ENCODE results near the gene SEZ6. TPM values are rescaled to one million over a fixed set of nuclear protein-coding genes. Genes with fewer than 3 reads are reported as not detected.
A peak's percentile ranks its signal among the peaks of the same experiment; 100 is the strongest.

Gene SEZ6
- total and polyA plus RNA-seq, 3 experiments from 2014 or later: 1.6 TPM; not detected in 2

GRCh38 chr17:28926786-28927185 lies 79.0 kb downstream of the SEZ6 start:
- CTCF ChIA-PET: interaction anchor here (1.3 to 5.7 kb wide), 10 partner anchors 8 to 200 kb away, joined by 3 to 31 read pairs (median 8); partner anchors contain the start of genes DHRS13, PHF12 and TLCD1

GRCh38 chr17:28926366-28926765 lies 79.5 kb downstream of the SEZ6 start:
- no peak overlapping the region for H3K4me3 ChIP-seq (ENCODE audit: low read length)
- ChIA-PET POLR2A (interaction anchor here (1.0 to 5.5 kb wide), 8 partner anchors 17 to 207 kb away, joined by 3 to 63 read pairs (median 4); partner anchors contain the start of genes FLOT2, PHF12, RPL23A and TLCD1), CTCF (interaction anchor here (1.3 to 5.7 kb wide), 10 partner anchors 8 to 200 kb away, joined by 3 to 31 read pairs (median 9); partner anchors contain the start of genes DHRS13, PHF12 and TLCD1)
- Mint-ChIP-seq H3K27ac (peak overlapping the region; percentile 91 to 99 (median 95)), H3K4me1 (peaks cover 63 to 86% (median 70%) of the 10 kb centered on the region in 3 donors), H3K27me3 (no peaks in the 10 kb centered on the region), H3K4me3 (peak overlapping the region; percentile 3 to 81 (median 63)), H3K36me3 (peaks cover 12 to 67% (median 25%) of the 10 kb centered on the region in 3 donors), H3K9me3 (peaks cover 0 to 4% (median 0%) of the 10 kb centered on the region in 5 donors)
- no peaks in the 10 kb centered on the region for H3K9me3 ChIP-seq (ENCODE audit: low read length)
- H3K4me1 ChIP-seq (ENCODE audit: insufficient read depth, low read length): peaks cover 57% of the 10 kb centered on the region
- no peaks in the 10 kb centered on the region for H3K27me3 ChIP-seq (ENCODE audit: insufficient read depth, low read length, poor library complexity, severe bottlenecking)
- no peak for DNase-seq
- H3K36me3 ChIP-seq (ENCODE audit: insufficient read depth, low read length): peaks cover 23% of the 10 kb centered on the region
- peak overlapping the region; percentile 77 for H3K27ac ChIP-seq (ENCODE audit: low read depth, low read length)

More at GRCh38 chr17:28926786-28927185, 79.0 kb downstream of the SEZ6 start:
- peak overlapping the region in 6 of 7 donors; percentile 38 to 81 (median 67) for H3K4me3 Mint-ChIP-seq
- H3K27me3 Mint-ChIP-seq: no peaks in the 10 kb centered on the region
- peaks cover 0 to 4% (median 0%) of the 10 kb centered on the region in 5 donors for H3K9me3 Mint-ChIP-seq
- peaks cover 19% of the 10 kb centered on the region for H3K36me3 ChIP-seq (ENCODE audit: insufficient read depth, low read length)
- peak overlapping the region; percentile 77 for H3K27ac ChIP-seq (ENCODE audit: low read depth, low read length)
- peak overlapping the region; percentile 91 to 99 (median 95) for H3K27ac Mint-ChIP-seq
- H3K27me3 ChIP-seq (ENCODE audit: insufficient read depth, low read length, poor library complexity, severe bottlenecking): no peaks in the 10 kb centered on the region
- peaks cover 12 to 65% (median 21%) of the 10 kb centered on the region in 3 donors for H3K36me3 Mint-ChIP-seq
- peaks cover 57% of the 10 kb centered on the region for H3K4me1 ChIP-seq (ENCODE audit: insufficient read depth, low read length)
- peaks cover 59 to 85% (median 72%) of the 10 kb centered on the region in 3 donors for H3K4me1 Mint-ChIP-seq
- DNase-seq: no peak
- no peak overlapping the region for H3K4me3 ChIP-seq (ENCODE audit: low read length)
- POLR2A ChIA-PET: interaction anchor here (1.0 to 5.5 kb wide), 6 partner anchors 17 to 200 kb away, joined by 3 to 63 read pairs (median 4); partner anchors contain the start of genes PHF12 and TLCD1
- no peaks in the 10 kb centered on the region for H3K9me3 ChIP-seq (ENCODE audit: low read length)

- Histone ChIP-seq H3K27me3 (ENCODE audit: insufficient read depth, low read length, poor library complexity, severe bottlenecking) (no peaks in the 10 kb centered on the region), H3K27ac (ENCODE audit: low read depth, low read length) (peak overlapping the region; percentile 77), H3K4me3 (ENCODE audit: low read length) (peak overlapping the region; percentile 21), H3K4me1 (ENCODE audit: insufficient read depth, low read length) (peaks cover 57% of the 10 kb centered on the region), H3K36me3 (ENCODE audit: insufficient read depth, low read length) (peaks cover 27% of the 10 kb centered on the region), H3K9me3 (ENCODE audit: low read length) (no peaks in the 10 kb centered on the region)
- Mint-ChIP-seq H3K27ac (peak overlapping the region; percentile 91 to 99 (median 95)), H3K36me3 (peaks cover 12 to 70% (median 26%) of the 10 kb centered on the region in 3 donors), H3K27me3 (no peaks in the 10 kb centered on the region), H3K4me1 (peaks cover 64 to 86% (median 70%) of the 10 kb centered on the region in 3 donors), H3K4me3 (peak overlapping the region; percentile 3 to 81 (median 63)), H3K9me3 (peaks cover 0 to 4% (median 0%) of the 10 kb centered on the region in 5 donors)
- peak; percentile 32 to 89 (median 79) for DNase-seq
- POLR2A ChIA-PET: interaction anchor here (0.6 to 5.5 kb wide), 8 partner anchors 16 to 206 kb away, joined by 3 to 63 read pairs (median 4); partner anchors contain the start of genes FLOT2, NEK8, PHF12 and RPL23A
- CTCF ChIA-PET: interaction anchor here (1.1 to 5.7 kb wide), 11 partner anchors 9 to 199 kb away, joined by 3 to 31 read pairs (median 9); partner anchors contain the start of genes DHRS13, PHF12 and TLCD1
Measured at GRCh38 chr17:28925912-28926365, 79.9 kb downstream of the SEZ6 start.

GRCh38 chr17:28920201-28920600 lies 85.6 kb downstream of the SEZ6 start:
- H3K36me3 ChIP-seq (ENCODE audit: insufficient read depth, low read length): peaks cover 76% of the 10 kb centered on the region
- no peak overlapping the region for H3K4me3 ChIP-seq (ENCODE audit: low read length)
- Mint-ChIP-seq H3K9me3 (no peaks in the 10 kb centered on the region), H3K4me3 (no peak overlapping the region), H3K4me1 (peaks cover 30 to 47% (median 32%) of the 10 kb centered on the region in 3 donors), H3K27me3 (no peaks in the 10 kb centered on the region), H3K36me3 (peaks cover 8 to 88% (median 35%) of the 10 kb centered on the region in 3 donors), H3K27ac (peak overlapping the region in 6 of 8 donors; percentile 13 to 87 (median 65))
- H3K27me3 ChIP-seq (ENCODE audit: insufficient read depth, low read length, poor library complexity, severe bottlenecking): no peaks in the 10 kb centered on the region
- ChIA-PET POLR2A (interaction anchor here (1.2 kb wide), 1 partner anchor 29 kb away, joined by 4 read pairs; no protein-coding TSS in a partner anchor), CTCF (interaction anchor here (2.4 to 5.6 kb wide), 3 partner anchors 12 to 193 kb away, joined by 6 to 29 read pairs (median 7); partner anchors contain the start of genes DHRS13 and TLCD1)
- peaks cover 16% of the 10 kb centered on the region for H3K4me1 ChIP-seq (ENCODE audit: insufficient read depth, low read length)
- no peaks in the 10 kb centered on the region for H3K9me3 ChIP-seq (ENCODE audit: low read length)
- no peak overlapping the region for H3K27ac ChIP-seq (ENCODE audit: low read depth, low read length)
- DNase-seq: no peak

- CTCF ChIA-PET: interaction anchor here (0.6 to 5.6 kb wide), 7 partner anchors 10 to 845 kb away, joined by 3 to 29 read pairs (median 5); partner anchors contain the start of genes DHRS13, FLOT2, NEK8 and TLCD1
- Mint-ChIP-seq H3K27ac (peak overlapping the region in 5 of 8 donors; percentile 37 to 83 (median 71)), H3K36me3 (peaks cover 4 to 89% (median 39%) of the 10 kb centered on the region in 3 donors), H3K9me3 (no peaks in the 10 kb centered on the region), H3K4me3 (no peak overlapping the region), H3K27me3 (no peaks in the 10 kb centered on the region), H3K4me1 (peaks cover 14 to 28% (median 20%) of the 10 kb centered on the region in 3 donors)
- H3K27me3 ChIP-seq (ENCODE audit: insufficient read depth, low read length, poor library complexity, severe bottlenecking): no peaks in the 10 kb centered on the region
- POLR2A ChIA-PET: no interaction called here
- no peak overlapping the region for H3K27ac ChIP-seq (ENCODE audit: low read depth, low read length)
- H3K9me3 ChIP-seq (ENCODE audit: low read length): no peaks in the 10 kb centered on the region
- no peak for DNase-seq
- peaks cover 84% of the 10 kb centered on the region for H3K36me3 ChIP-seq (ENCODE audit: insufficient read depth, low read length)
- no peak overlapping the region for H3K4me3 ChIP-seq (ENCODE audit: low read length)
- no peaks in the 10 kb centered on the region for H3K4me1 ChIP-seq (ENCODE audit: insufficient read depth, low read length)
Measured at GRCh38 chr17:28918295-28918694, 87.5 kb downstream of the SEZ6 start.

GRCh38 chr17:28917465-28917864 lies 88.4 kb downstream of the SEZ6 start:
- Mint-ChIP-seq H3K4me3 (no peak overlapping the region), H3K27me3 (no peaks in the 10 kb centered on the region), H3K9me3 (no peaks in the 10 kb centered on the region), H3K36me3 (peaks cover 3 to 92% (median 35%) of the 10 kb centered on the region in 3 donors), H3K4me1 (peaks cover 12 to 21% (median 15%) of the 10 kb centered on the region in 3 donors), H3K27ac (peak overlapping the region in 5 of 8 donors; percentile 40 to 86 (median 70))
- no peak overlapping the region for H3K4me3 ChIP-seq (ENCODE audit: low read length)
- no peak overlapping the region for H3K27ac ChIP-seq (ENCODE audit: low read depth, low read length)
- H3K36me3 ChIP-seq (ENCODE audit: insufficient read depth, low read length): peaks cover 89% of the 10 kb centered on the region
- H3K27me3 ChIP-seq (ENCODE audit: insufficient read depth, low read length, poor library complexity, severe bottlenecking): no peaks in the 10 kb centered on the region
- no peak for DNase-seq
- no peaks in the 10 kb centered on the region for H3K4me1 ChIP-seq (ENCODE audit: insufficient read depth, low read length)
- H3K9me3 ChIP-seq (ENCODE audit: low read length): no peaks in the 10 kb centered on the region
- ChIA-PET POLR2A (interaction anchor here (0.6 kb wide), 1 partner anchor 142 kb away, joined by 3 read pairs; no protein-coding TSS in a partner anchor), CTCF (interaction anchor here (0.6 to 5.6 kb wide), 10 partner anchors 9 to 190 kb away, joined by 3 to 29 read pairs (median 4); partner anchors contain the start of genes DHRS13, FLOT2, NEK8 and TLCD1)

- no peak for DNase-seq
- peaks cover 12 to 21% (median 15%) of the 10 kb centered on the region in 3 donors for H3K4me1 Mint-ChIP-seq
- ChIA-PET POLR2A (interaction anchor here (0.6 kb wide), 1 partner anchor 142 kb away, joined by 3 read pairs; no protein-coding TSS in a partner anchor), CTCF (interaction anchor here (0.8 to 5.6 kb wide), 16 partner anchors 8 to 190 kb away, joined by 3 to 29 read pairs (median 4); partner anchors contain the start of genes DHRS13, FLOT2, NEK8 and TLCD1)
- no peaks in the 10 kb centered on the region for H3K9me3 ChIP-seq (ENCODE audit: low read length)
- H3K4me3 ChIP-seq (ENCODE audit: low read length): no peak overlapping the region
- H3K4me3 Mint-ChIP-seq: no peak overlapping the region
- peaks cover 89% of the 10 kb centered on the region for H3K36me3 ChIP-seq (ENCODE audit: insufficient read depth, low read length)
- no peaks in the 10 kb centered on the region for H3K27me3 ChIP-seq (ENCODE audit: insufficient read depth, low read length, poor library complexity, severe bottlenecking)
- H3K27ac ChIP-seq (ENCODE audit: low read depth, low read length): no peak overlapping the region
- peaks cover 3 to 93% (median 34%) of the 10 kb centered on the region in 3 donors for H3K36me3 Mint-ChIP-seq
- no peaks in the 10 kb centered on the region for H3K9me3 Mint-ChIP-seq
- no peaks in the 10 kb centered on the region for H3K27me3 Mint-ChIP-seq
- no peaks in the 10 kb centered on the region for H3K4me1 ChIP-seq (ENCODE audit: insufficient read depth, low read length)
- peak overlapping the region in 7 of 8 donors; percentile 2 to 87 (median 75) for H3K27ac Mint-ChIP-seq
Measured at GRCh38 chr17:28917029-28917428, 88.8 kb downstream of the SEZ6 start.
